BE2C (cell line): ENCODE results near the gene GNAZ.

Source experiments
- DNase-seq: peaks from one replicate; pipeline ENCODE4 v3.0.0-alpha.2; 2020
- H3K27me3 ChIP-seq: fragments of 250-450 bp; sonication (Bioruptor Pico); 2 replicates; pipeline ENCODE4 v1.5.1; 2020; ENCODE audit warnings: mild to moderate bottlenecking
- H3K36me3 ChIP-seq: fragments of 250-450 bp; sonication (Bioruptor Pico); 2 replicates; pipeline ENCODE4 v1.5.1; 2020; ENCODE audit warnings: mild to moderate bottlenecking
- H3K4me1 ChIP-seq: fragments of 250-450 bp; sonication (Bioruptor Pico); 2 replicates; pipeline ENCODE4 v1.5.1; 2020
- H3K4me3 ChIP-seq: 2 replicates; pipeline ENCODE4 v1.5.1; 2011; ENCODE audit warnings: low read depth, low read length
- H3K9me3 ChIP-seq: fragments of 250-450 bp; sonication (Bioruptor Pico); 2 replicates; pipeline ENCODE4 v1.5.1; 2020
- TF ChIP-seq, protein P1 (sequence below): IDR thresholded peaks from 2 replicates; pipeline ENCODE4 v1.5.1; 2012; ENCODE audit warnings: mild to moderate bottlenecking, low read depth, low read length

GNAZ gene

GRCh38 chr22:23102002-23102655 is 31.8 kb downstream of the GNAZ start:
- Histone ChIP-seq H3K36me3 (no peaks in the 10 kb centered on the region; the same call in none of the 2 replicates), H3K9me3 (no peaks in the 10 kb centered on the region), H3K4me1 (no peaks in the 10 kb centered on the region), H3K4me3 (no peak overlapping the region), H3K27me3 (no peaks in the 10 kb centered on the region)
- DNase-seq: no peak
- TF ChIP-seq, protein P1, sequence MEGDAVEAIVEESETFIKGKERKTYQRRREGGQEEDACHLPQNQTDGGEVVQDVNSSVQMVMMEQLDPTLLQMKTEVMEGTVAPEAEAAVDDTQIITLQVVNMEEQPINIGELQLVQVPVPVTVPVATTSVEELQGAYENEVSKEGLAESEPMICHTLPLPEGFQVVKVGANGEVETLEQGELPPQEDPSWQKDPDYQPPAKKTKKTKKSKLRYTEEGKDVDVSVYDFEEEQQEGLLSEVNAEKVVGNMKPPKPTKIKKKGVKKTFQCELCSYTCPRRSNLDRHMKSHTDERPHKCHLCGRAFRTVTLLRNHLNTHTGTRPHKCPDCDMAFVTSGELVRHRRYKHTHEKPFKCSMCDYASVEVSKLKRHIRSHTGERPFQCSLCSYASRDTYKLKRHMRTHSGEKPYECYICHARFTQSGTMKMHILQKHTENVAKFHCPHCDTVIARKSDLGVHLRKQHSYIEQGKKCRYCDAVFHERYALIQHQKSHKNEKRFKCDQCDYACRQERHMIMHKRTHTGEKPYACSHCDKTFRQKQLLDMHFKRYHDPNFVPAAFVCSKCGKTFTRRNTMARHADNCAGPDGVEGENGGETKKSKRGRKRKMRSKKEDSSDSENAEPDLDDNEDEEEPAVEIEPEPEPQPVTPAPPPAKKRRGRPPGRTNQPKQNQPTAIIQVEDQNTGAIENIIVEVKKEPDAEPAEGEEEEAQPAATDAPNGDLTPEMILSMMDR: no peak

DNA sequence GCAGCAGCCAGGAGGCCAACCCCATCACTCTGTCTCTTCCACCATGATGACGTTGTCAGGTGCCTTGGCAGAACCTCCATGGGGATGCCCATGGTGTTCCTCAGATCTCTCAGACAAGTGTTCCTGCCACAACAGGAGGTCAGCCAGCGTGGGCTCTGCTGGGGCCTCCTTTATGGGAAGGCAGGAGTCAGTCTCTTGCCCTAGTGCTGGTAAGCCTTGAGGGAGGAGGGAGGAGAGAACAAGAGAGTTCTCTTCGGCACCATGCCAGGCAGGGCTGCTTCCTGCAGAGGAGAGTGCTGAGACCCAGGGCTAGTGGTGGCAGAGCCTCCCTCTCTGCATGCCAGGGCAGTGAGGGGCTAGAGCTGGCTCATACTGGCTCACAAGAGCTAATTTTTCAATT is 32.5 kb downstream of the GNAZ start:
- H3K4me1 ChIP-seq: no peaks in the 10 kb centered on the region
- TF ChIP-seq, protein P1: no peak
- no peak overlapping the region for H3K4me3 ChIP-seq
- H3K27me3 ChIP-seq: no peaks in the 10 kb centered on the region
- no peaks in the 10 kb centered on the region; the same call in none of the 2 replicates for H3K36me3 ChIP-seq
- no peak for DNase-seq
- no peaks in the 10 kb centered on the region for H3K9me3 ChIP-seq

DNA sequence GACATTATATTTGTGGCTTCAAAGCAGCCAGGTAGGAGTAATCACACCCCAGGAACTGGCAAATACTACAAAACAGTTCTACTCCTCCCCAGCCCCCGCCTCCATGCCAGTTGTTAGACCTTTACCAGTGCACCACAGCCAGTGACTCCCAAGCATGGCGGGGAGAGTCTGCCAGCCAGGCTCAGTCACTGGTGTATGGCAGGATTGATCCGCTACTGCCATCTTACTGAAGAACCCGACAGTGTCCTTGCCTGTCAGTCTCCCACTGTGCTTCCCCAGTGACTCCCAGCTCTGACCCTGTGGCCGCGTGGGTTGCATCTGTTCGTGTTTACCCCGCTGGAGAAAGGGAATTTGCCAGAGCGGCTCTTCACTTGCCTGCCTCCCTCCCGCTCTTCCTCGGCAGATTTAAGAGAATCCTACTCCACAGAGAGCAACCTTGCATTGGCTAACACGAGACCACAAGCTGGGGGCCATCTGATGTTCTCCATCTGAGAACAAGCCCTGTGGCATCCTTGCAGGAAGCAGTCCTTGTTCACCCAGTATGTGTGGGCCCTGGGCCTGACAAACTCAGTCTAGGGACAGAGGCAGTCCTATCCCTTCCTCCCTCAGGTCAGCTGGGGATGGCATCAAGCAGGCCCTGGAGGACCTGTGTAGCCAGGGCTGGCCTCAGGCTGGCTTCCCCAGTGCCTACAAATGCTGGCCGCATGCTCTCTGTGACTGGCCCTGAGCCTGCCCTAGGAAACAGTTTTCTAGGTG is 33.1 kb downstream of the GNAZ start:
- TF ChIP-seq, protein P1: no peak
- Histone ChIP-seq H3K4me1 (no peaks in the 10 kb centered on the region), H3K36me3 (no peaks in the 10 kb centered on the region; the same call in none of the 2 replicates), H3K9me3 (no peaks in the 10 kb centered on the region), H3K4me3 (no peak overlapping the region), H3K27me3 (no peaks in the 10 kb centered on the region)
- DNase-seq: no peak

DNA sequence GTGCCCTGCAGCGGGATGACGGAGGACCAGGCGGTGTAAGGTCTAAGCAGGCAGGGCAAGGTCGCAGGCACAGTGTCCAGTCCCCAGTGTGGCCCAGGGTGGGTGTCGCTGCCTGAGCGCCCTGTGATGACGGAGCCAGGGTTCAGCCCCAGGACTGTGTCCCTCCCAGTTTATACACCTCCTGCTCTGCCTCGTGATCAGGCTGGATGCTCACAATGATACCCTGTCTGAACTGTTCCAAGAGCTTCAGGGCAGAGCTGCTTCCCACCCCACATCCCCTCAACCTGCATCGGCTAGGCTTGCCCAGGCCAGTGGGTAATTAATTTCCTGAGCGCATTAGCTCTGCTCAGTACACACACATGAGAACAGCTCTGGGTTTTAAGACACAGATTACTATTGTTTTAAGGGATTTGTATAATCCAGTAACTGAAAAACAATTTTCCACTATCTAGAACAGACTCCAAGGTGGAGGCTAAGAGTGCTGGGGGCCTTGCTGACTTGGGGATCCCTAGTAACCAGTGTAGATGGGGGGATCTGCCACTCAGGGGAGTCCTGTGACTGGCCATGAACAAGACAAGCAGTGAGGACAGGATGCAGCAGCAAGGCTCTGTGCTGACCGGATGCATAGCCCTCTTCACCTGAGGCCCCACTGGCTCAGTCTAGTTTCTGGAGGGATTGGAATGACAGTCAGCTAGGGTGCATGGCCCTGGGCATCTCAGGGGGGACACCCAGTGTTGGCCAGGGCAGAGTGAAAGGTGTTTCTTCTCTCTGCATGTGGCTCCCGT is 34.1 kb downstream of the GNAZ start:
- no peaks in the 10 kb centered on the region for H3K27me3 ChIP-seq
- no peaks in the 10 kb centered on the region; the same call in none of the 2 replicates for H3K36me3 ChIP-seq
- no peak for DNase-seq
- TF ChIP-seq, protein P1: no peak
- no peaks in the 10 kb centered on the region for H3K4me1 ChIP-seq
- H3K4me3 ChIP-seq: no peak overlapping the region
- H3K9me3 ChIP-seq: no peaks in the 10 kb centered on the region

DNA sequence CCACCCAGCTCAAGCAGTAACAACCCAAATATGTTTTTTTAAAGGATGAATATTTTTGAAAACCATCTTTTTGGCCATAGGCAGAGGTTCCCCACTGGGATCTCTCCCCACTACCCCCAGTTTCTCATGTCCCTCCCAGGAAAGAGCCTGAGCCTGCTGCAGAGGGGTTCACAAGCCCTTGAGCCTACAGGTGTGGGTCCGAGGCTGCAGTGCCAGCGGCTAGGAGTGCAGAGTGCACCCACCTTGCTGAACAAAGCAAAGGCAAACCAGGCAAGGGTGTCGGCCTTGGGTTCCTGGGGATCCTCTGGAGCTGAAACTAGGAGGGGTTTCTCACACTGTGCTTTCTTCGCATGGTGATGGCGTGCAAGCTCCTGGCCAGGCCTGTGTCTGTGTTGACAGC is 35.0 kb downstream of the GNAZ start:
- no peaks in the 10 kb centered on the region for H3K27me3 ChIP-seq
- TF ChIP-seq, protein P1: no peak
- H3K9me3 ChIP-seq: no peaks in the 10 kb centered on the region
- H3K4me1 ChIP-seq: peaks cover 6% of the 10 kb centered on the region
- H3K36me3 ChIP-seq: no peaks in the 10 kb centered on the region; the same call in 1 of the 2 replicates
- H3K4me3 ChIP-seq: no peak overlapping the region
- no peak for DNase-seq
